GM18499 (cell line): ENCODE data around the gene CDC42BPA.
"Not testable (repeated sequence)": the region's sequence is repeated elsewhere in the genome, so short reads cannot be mapped to it uniquely, and the experiment has no call there.

Experiments
- ATAC-seq: cut with Tn5 transposase; IDR thresholded peaks from one replicate; pipeline ENCODE4 v1.9.1; 2021; ENCODE audit warnings: moderate number of reproducible peaks; ENCODE audit not compliant: insufficient read depth, unreplicated experiment

CDC42BPA gene

GRCh38 chr1:226957714-226958113 is 360.6 kb downstream of the CDC42BPA start:
- no peak for ATAC-seq

GRCh38 chr1:226956942-226957713 is 361.2 kb downstream of the CDC42BPA start:
- no peak for ATAC-seq

- ATAC-seq = not testable (repeated sequence)
These were observed 362.4 kb downstream of the CDC42BPA start for GRCh38 chr1:226955857-226956256.

- no peak for ATAC-seq
These were observed 363.5 kb downstream of the CDC42BPA start for GRCh38 chr1:226954777-226955176.

- no peak for ATAC-seq
These were observed 364.0 kb downstream of the CDC42BPA start for GRCh38 chr1:226954337-226954736.

- ATAC-seq = no peak
These were observed 365.0 kb downstream of the CDC42BPA start for GRCh38 chr1:226953175-226953800.

- no peak for ATAC-seq
These were observed 366.2 kb downstream of the CDC42BPA start for GRCh38 chr1:226952118-226952441.

- no peak for ATAC-seq
These were observed 366.8 kb downstream of the CDC42BPA start for GRCh38 chr1:226951286-226952117.

GRCh38 chr1:226950871-226951270 is 367.4 kb downstream of the CDC42BPA start:
- no peak for ATAC-seq

- ATAC-seq = no peak
These were observed 368.0 kb downstream of the CDC42BPA start for GRCh38 chr1:226950316-226950715.

- no peak for ATAC-seq
These were observed 368.9 kb downstream of the CDC42BPA start for GRCh38 chr1:226949401-226949800.

- ATAC-seq = no peak
These were observed 369.3 kb downstream of the CDC42BPA start for GRCh38 chr1:226948996-226949395.

- ATAC-seq = no peak
These were observed 369.8 kb downstream of the CDC42BPA start for GRCh38 chr1:226948480-226948879.

GRCh38 chr1:226948051-226948450 is 370.2 kb downstream of the CDC42BPA start:
- no peak for ATAC-seq

- no peak for ATAC-seq
These were observed 371.5 kb downstream of the CDC42BPA start for GRCh38 chr1:226946841-226947240.

GRCh38 chr1:226946285-226946684 is 372.0 kb downstream of the CDC42BPA start:
- no peak for ATAC-seq

GRCh38 chr1:226945858-226946245 is 372.4 kb downstream of the CDC42BPA start:
- no peak for ATAC-seq

GRCh38 chr1:226945106-226945857 is 373.0 kb downstream of the CDC42BPA start:
- ATAC-seq = no peak

- no peak for ATAC-seq
These were observed 374.4 kb downstream of the CDC42BPA start for GRCh38 chr1:226943927-226944326.

GRCh38 chr1:226943156-226943555 is 375.1 kb downstream of the CDC42BPA start:
- no peak for ATAC-seq
